22Rv1 (cell line): ENCODE results near the gene ACER3.

ENCODE experiments used
- H3K27ac ChIP-seq: fragments of 450-650 bp; 2 replicates; pipeline ENCODE4 v1.5.1; 2017
- CTCF ChIP-seq: fragments of 450-650 bp; IDR thresholded peaks from 2 replicates; pipeline ENCODE4 v1.5.1; 2017; ENCODE audit warnings: mild to moderate bottlenecking
- ZFX ChIP-seq: fragments of 450-650 bp; IDR thresholded peaks from 2 replicates; pipeline ENCODE4 v1.6.1; 2017; ENCODE audit warnings: antibody characterized with exemption, borderline replicate concordance

ACER3 gene

GRCh38 chr11:77027275-77027674 lies 166.6 kb downstream of the ACER3 start:
- no peak overlapping the region for H3K27ac ChIP-seq
- TF ChIP-seq ZFX (no peak), CTCF (no peak)

GRCh38 chr11:77029829-77030228 lies 169.1 kb downstream of the ACER3 start:
- TF ChIP-seq ZFX: no peak
- no peak for TF ChIP-seq CTCF
- no peak overlapping the region for H3K27ac ChIP-seq

GRCh38 chr11:77030834-77031414 lies 170.2 kb downstream of the ACER3 start:
- TF ChIP-seq CTCF (peak; percentile 23), ZFX (no peak)
- H3K27ac ChIP-seq: no peak overlapping the region

GRCh38 chr11:77031599-77031998 lies 170.9 kb downstream of the ACER3 start:
- TF ChIP-seq CTCF: no peak
- no peak overlapping the region for H3K27ac ChIP-seq

- H3K27ac ChIP-seq: no peak overlapping the region
- TF ChIP-seq ZFX: no peak
- TF ChIP-seq CTCF: no peak
These were observed 174.3 kb downstream of the ACER3 start for GRCh38 chr11:77035039-77035438.

GRCh38 chr11:77035580-77035979 lies 174.9 kb downstream of the ACER3 start:
- no peak overlapping the region for H3K27ac ChIP-seq
- TF ChIP-seq CTCF (no peak), ZFX (no peak)

- TF ChIP-seq ZFX (no peak), CTCF (no peak)
- H3K27ac ChIP-seq: no peak overlapping the region
These were observed 175.7 kb downstream of the ACER3 start for GRCh38 chr11:77036398-77036797.
